Trophoblast cell (in vitro differentiated cells and primary cell): ENCODE data around the gene MAST4.

Experiments used
- DNase-seq, 2 donors: peaks; one replicate each; pipeline ENCODE4 v3.0.0-alpha.2; 2016
- H2AFZ ChIP-seq: 2 replicates; pipeline ENCODE4 v1.6.1; 2013; ENCODE audit warnings: low read length, moderate library complexity, mild to moderate bottlenecking; ENCODE audit not compliant: insufficient read depth, poor library complexity
- H2AK5ac ChIP-seq: 2 replicates; pipeline ENCODE4 v1.6.1; 2013; ENCODE audit warnings: mild to moderate bottlenecking, low read length
- H2BK120ac ChIP-seq: 2 replicates; pipeline ENCODE4 v1.6.1; 2013; ENCODE audit warnings: low read length, mild to moderate bottlenecking, moderate library complexity; ENCODE audit not compliant: insufficient read depth, poor library complexity
- H2BK12ac ChIP-seq: 2 replicates; pipeline ENCODE4 v1.6.1; 2013; ENCODE audit warnings: mild to moderate bottlenecking, low read length, moderate library complexity
- H2BK5ac ChIP-seq: 2 replicates; pipeline ENCODE4 v1.6.1; 2013; ENCODE audit warnings: low read length, low read depth, moderate library complexity, mild to moderate bottlenecking; ENCODE audit not compliant: poor library complexity
- H3K14ac ChIP-seq: 2 replicates; pipeline ENCODE4 v1.6.1; 2013; ENCODE audit warnings: mild to moderate bottlenecking, low read length
- H3K18ac ChIP-seq: 2 replicates; pipeline ENCODE4 v1.6.1; 2013; ENCODE audit warnings: mild to moderate bottlenecking, low read length
- H3K23ac ChIP-seq: 2 replicates; pipeline ENCODE4 v1.6.1; 2013; ENCODE audit warnings: low read length
- H3K27ac ChIP-seq: 2 replicates; pipeline ENCODE4 v1.5.1; 2013; ENCODE audit warnings: low read depth, mild to moderate bottlenecking, inconsistent platforms, low read length, moderate library complexity
- H3K27me3 ChIP-seq: 2 replicates; pipeline ENCODE4 v1.6.1; 2013; ENCODE audit warnings: inconsistent platforms, mild to moderate bottlenecking, low read length, moderate library complexity; ENCODE audit not compliant: insufficient read depth
- H3K36me3 ChIP-seq, 2 experiments: 1 replicate in 1 of 2; 2 replicates in 1 of 2; pipeline ENCODE4 v1.6.1; 2013; ENCODE audit warnings: low read length in 2 of 2, mild to moderate bottlenecking in 2 of 2, moderate library complexity in 1 of 2; ENCODE audit not compliant: insufficient read depth in 2 of 2, control insufficient read depth in 1 of 2
- H3K4ac ChIP-seq: 2 replicates; pipeline ENCODE4 v1.6.1; 2013; ENCODE audit warnings: low read depth, mild to moderate bottlenecking, low read length, moderate library complexity
- H3K4me1 ChIP-seq, 2 experiments: 1 replicate in 1 of 2; 2 replicates in 1 of 2; pipeline ENCODE4 v1.6.1; 2013; ENCODE audit warnings: low read length in 2 of 2, mild to moderate bottlenecking in 2 of 2, moderate library complexity in 1 of 2; ENCODE audit not compliant: insufficient read depth in 2 of 2, control insufficient read depth in 1 of 2
- H3K4me2 ChIP-seq: 2 replicates; pipeline ENCODE4 v1.6.1; 2013; ENCODE audit warnings: inconsistent platforms, mild to moderate bottlenecking, low read length, moderate library complexity
- H3K4me3 ChIP-seq: 2 replicates; pipeline ENCODE4 v1.5.1; 2013; ENCODE audit warnings: mild to moderate bottlenecking, low read depth, low read length, inconsistent platforms
- H3K79me1 ChIP-seq: one replicate; pipeline ENCODE4 v1.6.1; 2013; ENCODE audit warnings: low read length
- H3K79me2 ChIP-seq: 2 replicates; pipeline ENCODE4 v1.6.1; 2013; ENCODE audit warnings: low read length, mild to moderate bottlenecking; ENCODE audit not compliant: control insufficient read depth, insufficient read depth, poor library complexity
- H3K9ac ChIP-seq: 2 replicates; pipeline ENCODE4 v1.6.1; 2013; ENCODE audit warnings: mild to moderate bottlenecking, low read length
- H3K9me3 ChIP-seq: 2 replicates; pipeline ENCODE4 v1.6.1; 2013; ENCODE audit warnings: low read depth, mild to moderate bottlenecking, control low read depth, inconsistent platforms, low read length; ENCODE audit not compliant: insufficient read depth
- H4K12ac ChIP-seq: 2 replicates; pipeline ENCODE4 v1.6.1; 2013; ENCODE audit warnings: low read depth, mild to moderate bottlenecking, low read length, moderate library complexity
- H4K8ac ChIP-seq: 2 replicates; pipeline ENCODE4 v1.6.1; 2013; ENCODE audit warnings: low read depth, mild to moderate bottlenecking, low read length, moderate library complexity
- H4K91ac ChIP-seq: one replicate; pipeline ENCODE4 v1.6.1; 2013; ENCODE audit warnings: low read depth, mild to moderate bottlenecking, low read length, moderate library complexity
- WGBS: extraction: QIAGEN DNeasy Blood & Tissue Kit; methylation state at CpG from one replicate; pipeline ENCODE4 v1.1.7; 2013; ENCODE audit warnings: missing lambda C conversion rate; ENCODE audit not compliant: insufficient read length, insufficient coverage; ENCODE audit errors: extremely low coverage; 5-methylcytosine and 5-hydroxymethylcytosine counted together

The MAST4 gene

DNA sequence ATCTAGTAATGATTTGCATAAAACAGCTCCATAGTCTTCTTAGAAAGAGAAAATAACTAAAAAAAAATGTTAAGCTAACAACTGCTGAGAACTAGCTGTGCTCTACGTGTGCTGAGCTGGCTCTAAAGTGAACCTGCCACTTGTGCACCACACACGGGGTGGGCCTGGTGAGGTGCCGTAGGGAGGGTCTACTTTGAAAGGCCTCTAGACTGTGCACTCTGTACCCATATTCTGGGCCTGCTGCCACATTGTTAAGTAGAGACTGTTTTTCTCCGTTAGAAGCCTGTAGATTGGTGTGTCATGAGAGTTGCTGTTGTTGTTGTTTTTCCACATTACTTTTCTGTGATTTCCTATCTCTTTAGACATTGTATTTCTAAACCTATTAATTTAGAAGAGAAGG is 506.5 kb downstream of the MAST4 start:
- H3K4me1 ChIP-seq, result no peaks in the 10 kb centered on the region
- no peak overlapping the region for H3K9ac ChIP-seq
- H4K12ac ChIP-seq, result no peak overlapping the region
- no peak overlapping the region for H2AK5ac ChIP-seq
- H3K27ac ChIP-seq, result no peak overlapping the region
- H4K8ac ChIP-seq, result no peak overlapping the region
- H3K4ac ChIP-seq, result no peak overlapping the region
- no peaks in the 10 kb centered on the region for H3K79me1 ChIP-seq
- no peak overlapping the region for H2BK5ac ChIP-seq
- no peaks in the 10 kb centered on the region for H3K9me3 ChIP-seq
- H3K4me3 ChIP-seq, result no peak overlapping the region
- H3K27me3 ChIP-seq, result no peaks in the 10 kb centered on the region
- no peak overlapping the region for H2AFZ ChIP-seq
- no peak overlapping the region for H3K14ac ChIP-seq
- H3K79me2 ChIP-seq, result no peaks in the 10 kb centered on the region
- H3K23ac ChIP-seq, result no peak overlapping the region
- DNase-seq, result no peak
- no peak overlapping the region for H3K4me2 ChIP-seq
- WGBS, result no CpG with 5 or more reads among the region's 4 CpGs
- no peak overlapping the region for H4K91ac ChIP-seq
- H2BK120ac ChIP-seq, result no peak overlapping the region
- no peak overlapping the region for H3K18ac ChIP-seq
- peaks cover 3 to 5% of the 10 kb centered on the region in 2 experiments for H3K36me3 ChIP-seq
- H2BK12ac ChIP-seq, result no peak overlapping the region

DNA sequence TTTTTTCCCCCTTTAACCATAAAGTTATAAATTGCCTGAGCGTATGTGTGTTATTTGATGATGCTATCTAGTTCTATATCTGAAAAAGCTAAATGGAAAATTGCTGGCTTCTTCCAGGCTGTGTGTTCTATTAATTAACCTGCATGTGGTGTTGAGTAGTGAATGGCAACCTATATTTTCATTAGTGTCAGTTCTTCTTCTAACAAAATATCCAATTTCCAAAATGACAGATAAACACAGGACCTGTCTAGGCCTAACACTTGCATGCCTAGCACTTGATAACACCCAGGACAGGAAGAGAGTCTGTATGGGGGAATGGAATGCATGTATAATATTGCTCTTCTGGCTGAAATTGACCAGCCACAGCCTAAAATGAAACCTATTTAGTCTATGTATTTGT is 508.7 kb downstream of the MAST4 start:
- Histone ChIP-seq H3K36me3 (peaks cover 3 to 5% of the 10 kb centered on the region in 2 experiments), H3K27me3 (no peaks in the 10 kb centered on the region), H3K4me2 (no peak overlapping the region), H4K8ac (no peak overlapping the region), H3K18ac (no peak overlapping the region), H4K12ac (no peak overlapping the region), H3K4ac (no peak overlapping the region), H3K9ac (no peak overlapping the region), H3K27ac (no peak overlapping the region), H2BK5ac (no peak overlapping the region), H3K4me1 (no peaks in the 10 kb centered on the region), H4K91ac (no peak overlapping the region), H2AK5ac (no peak overlapping the region), H2BK120ac (no peak overlapping the region), H3K14ac (no peak overlapping the region), H3K9me3 (no peaks in the 10 kb centered on the region), H3K23ac (no peak overlapping the region), H2BK12ac (no peak overlapping the region), H3K79me2 (no peaks in the 10 kb centered on the region), H3K79me1 (no peaks in the 10 kb centered on the region), H3K4me3 (no peak overlapping the region), H2AFZ (no peak overlapping the region)
- DNase-seq, result no peak
- no CpG with 5 or more reads among the region's 1 CpG for WGBS

DNA sequence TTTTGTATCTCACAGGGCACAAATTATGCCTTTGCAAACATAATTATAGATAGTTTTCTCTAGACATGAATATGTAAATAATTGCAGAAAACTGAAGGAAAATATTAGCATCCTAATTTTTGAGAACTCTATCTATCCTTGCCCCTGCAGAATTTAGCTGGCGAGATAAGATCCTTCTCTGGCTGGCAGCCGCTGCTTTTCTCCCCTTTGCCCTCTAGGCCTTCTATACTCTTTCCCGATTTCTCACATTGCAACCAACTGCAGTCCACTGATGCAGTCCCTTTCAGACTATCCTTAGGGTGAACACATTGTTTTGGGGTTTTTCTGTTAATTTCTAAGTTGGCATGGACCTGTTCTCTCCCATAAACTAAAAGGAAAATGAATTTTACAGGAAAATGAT is 509.1 kb downstream of the MAST4 start:
- Histone ChIP-seq H2BK120ac (no peak overlapping the region), H3K4me2 (no peak overlapping the region), H4K12ac (no peak overlapping the region), H4K8ac (no peak overlapping the region), H3K18ac (no peak overlapping the region), H3K4ac (no peak overlapping the region), H3K27me3 (no peaks in the 10 kb centered on the region), H2AFZ (no peak overlapping the region), H2BK12ac (no peak overlapping the region), H4K91ac (no peak overlapping the region), H3K4me3 (no peak overlapping the region), H3K79me1 (no peaks in the 10 kb centered on the region), H3K27ac (no peak overlapping the region), H3K9ac (no peak overlapping the region), H2AK5ac (no peak overlapping the region), H3K36me3 (peaks cover 3 to 5% of the 10 kb centered on the region in 2 experiments), H2BK5ac (no peak overlapping the region), H3K23ac (no peak overlapping the region), H3K4me1 (no peaks in the 10 kb centered on the region), H3K9me3 (no peaks in the 10 kb centered on the region), H3K79me2 (no peaks in the 10 kb centered on the region), H3K14ac (no peak overlapping the region)
- DNase-seq, result no peak
- no CpG with 5 or more reads among the region's 3 CpGs for WGBS

DNA sequence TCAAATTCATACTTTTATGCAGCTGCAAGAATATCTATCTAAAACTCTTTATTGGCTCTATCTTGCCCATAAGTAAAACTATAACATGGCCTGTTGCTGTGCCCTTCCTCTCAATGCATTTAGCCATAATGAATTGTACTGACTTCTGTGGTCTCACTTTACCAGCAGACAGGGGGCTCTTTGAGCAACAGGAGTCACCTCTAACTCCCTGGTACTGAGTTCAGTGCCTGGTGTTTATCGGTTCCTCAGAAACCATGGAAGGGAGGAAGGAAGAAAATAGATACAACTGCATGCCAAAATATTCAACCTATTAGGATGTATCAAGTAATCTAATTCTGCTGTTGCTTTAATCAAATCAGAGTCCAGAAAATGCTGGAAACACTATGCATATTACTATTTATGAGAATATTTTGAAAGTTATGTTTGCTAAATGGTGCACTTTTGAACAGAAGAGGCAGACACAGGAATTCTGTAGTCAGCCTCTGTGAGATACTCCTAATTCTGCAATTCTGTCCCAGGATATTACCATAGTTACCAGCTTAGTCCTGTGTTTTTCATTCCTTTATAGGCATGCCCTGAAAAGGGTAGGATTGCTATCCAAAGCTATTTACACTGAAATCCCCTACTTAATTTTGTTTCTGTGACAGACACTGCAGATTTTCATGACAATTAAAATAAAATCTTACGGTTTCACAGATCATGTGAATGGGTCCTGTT is 510.6 kb downstream of the MAST4 start:
- no peak overlapping the region for H3K18ac ChIP-seq
- no peak overlapping the region for H2BK5ac ChIP-seq
- no peak for DNase-seq
- H3K23ac ChIP-seq, result no peak overlapping the region
- H3K79me2 ChIP-seq, result no peaks in the 10 kb centered on the region
- H3K9ac ChIP-seq, result no peak overlapping the region
- no peak overlapping the region for H3K4me3 ChIP-seq
- H2AK5ac ChIP-seq, result no peak overlapping the region
- H3K27me3 ChIP-seq, result no peaks in the 10 kb centered on the region
- H2BK12ac ChIP-seq, result no peak overlapping the region
- no CpG with 5 or more reads among the region's 2 CpGs for WGBS
- H3K4me1 ChIP-seq, result no peaks in the 10 kb centered on the region
- no peaks in the 10 kb centered on the region for H3K9me3 ChIP-seq
- H4K91ac ChIP-seq, result no peak overlapping the region
- no peak overlapping the region for H2BK120ac ChIP-seq
- H3K36me3 ChIP-seq, result peaks cover 0 to 2% of the 10 kb centered on the region in 2 experiments
- H3K4me2 ChIP-seq, result no peak overlapping the region
- no peak overlapping the region for H4K12ac ChIP-seq
- H2AFZ ChIP-seq, result no peak overlapping the region
- H3K79me1 ChIP-seq, result no peaks in the 10 kb centered on the region
- no peak overlapping the region for H3K27ac ChIP-seq
- H3K4ac ChIP-seq, result no peak overlapping the region
- no peak overlapping the region for H3K14ac ChIP-seq
- H4K8ac ChIP-seq, result no peak overlapping the region
